CD4-positive, alpha-beta T cell (primary cell): ENCODE results near the gene NOTCH1. TPM values are rescaled to one million over a fixed set of nuclear protein-coding genes. Genes with fewer than 3 reads are reported as not detected.

Experiments
- ATAC-seq: fragments of 200-7000 bp; cut with Tn5 transposase; one replicate; pipeline ENCODE4 v1.10.0; 2022; ENCODE audit warnings: mild to moderate bottlenecking; ENCODE audit not compliant: poor library complexity
- CTCF ChIA-PET: fragments of 350-600 bp; sonication (Branson Sonifier 250); formaldehyde crosslinking; loops from one replicate; lab custom pipeline; 2021; ENCODE audit warnings: antibody characterized with exemption, inconsistent platforms; lab: Charles Lee
- POLR2A ChIA-PET: fragments of 350-600 bp; sonication (Branson Sonifier 250); formaldehyde crosslinking; loops from one replicate; lab custom pipeline; 2021; ENCODE audit warnings: antibody characterized with exemption, inconsistent platforms; lab: Charles Lee
- DNase-seq, 14 experiments: peaks; one replicate each; pipeline ENCODE4 v3.0.0-alpha.2; 2013 to 2020; ENCODE audit warnings: mixed read lengths in 2 of 14
- H3K27ac ChIP-seq, 2 donors: one replicate each; pipeline versions ENCODE4 v1.5.1 to v1.7.0; 2013; ENCODE audit warnings: low read length in 2 of 2, low read depth in 1 of 2, mild to moderate bottlenecking in 1 of 2
- H3K27me3 ChIP-seq, 2 experiments: 1 replicate in 1 of 2; 2 replicates in 1 of 2; pipeline versions ENCODE4 v1.6.1 to v1.7.0; 2013; ENCODE audit warnings: low read length in 2 of 2, control low read depth in 1 of 2, mild to moderate bottlenecking in 1 of 2, moderate library complexity in 1 of 2; ENCODE audit not compliant: insufficient read depth in 2 of 2, control insufficient read depth in 1 of 2
- H3K36me3 ChIP-seq: one replicate; pipeline ENCODE4 v1.6.1; 2013; ENCODE audit warnings: low read length, control low read depth; ENCODE audit not compliant: insufficient read depth
- H3K4me1 ChIP-seq: one replicate; pipeline ENCODE4 v1.6.1; 2013; ENCODE audit warnings: low read length, control low read depth; ENCODE audit not compliant: insufficient read depth
- H3K4me3 ChIP-seq: one replicate; pipeline ENCODE4 v1.5.1; 2013; ENCODE audit warnings: mild to moderate bottlenecking, low read length, moderate library complexity
- H3K9me3 ChIP-seq, 2 experiments: 1 replicate in 1 of 2; 2 replicates in 1 of 2; pipeline versions ENCODE4 v1.6.1 to v1.7.0; 2013; ENCODE audit warnings: low read length in 2 of 2, mild to moderate bottlenecking in 2 of 2, control low read depth in 1 of 2, moderate library complexity in 1 of 2; ENCODE audit not compliant: control insufficient read depth in 1 of 2, insufficient read depth in 1 of 2
- H3K27ac Mint-ChIP-seq: one replicate; pipeline ENCODE4 v1.8.0; 2020; ENCODE audit warnings: mixed read lengths
- H3K27me3 Mint-ChIP-seq: one replicate; pipeline ENCODE4 v1.8.0; 2021; ENCODE audit warnings: mixed read lengths
- H3K36me3 Mint-ChIP-seq: one replicate; pipeline ENCODE4 v1.8.0; 2021; ENCODE audit warnings: low read depth, mixed read lengths
- H3K4me1 Mint-ChIP-seq: one replicate; pipeline ENCODE4 v1.8.0; 2021; ENCODE audit warnings: low read depth, mixed read lengths
- H3K4me3 Mint-ChIP-seq: one replicate; pipeline ENCODE4 v1.8.0; 2020; ENCODE audit warnings: mild to moderate bottlenecking, mixed read lengths
- H3K9me3 Mint-ChIP-seq: one replicate; pipeline ENCODE4 v1.8.0; 2020; ENCODE audit warnings: mixed read lengths
- intact Hi-C, 2 experiments: fragments of 100-400 bp; cut with DNase I in 1 of 2; cut with micrococcal nuclease in 1 of 2; formaldehyde crosslinking; loops; one replicate each; pipeline versions ENCODE4 v1.15.1 to v1.9.0; 2023 to 2025; cut with DNase I, micrococcal nuclease
- total RNA-seq, 174 experiments: library from RNA in 2 of 174; stranded (reverse) in 2 of 174; gene quantifications; one replicate each; pipeline ENCODE4 v1.2.3 and lab custom pipeline; 2021 to 2026
- TF ChIP-seq, protein P1 (sequence below): fragments of 200-600 bp; IDR thresholded peaks from one replicate; pipeline ENCODE4 v1.8.0; 2022; ENCODE audit warnings: antibody characterized with exemption, mild to moderate bottlenecking

NOTCH1 gene
- total RNA-seq, 2 experiments from 2014 or later = 30.8 to 34.2 TPM

DNA sequence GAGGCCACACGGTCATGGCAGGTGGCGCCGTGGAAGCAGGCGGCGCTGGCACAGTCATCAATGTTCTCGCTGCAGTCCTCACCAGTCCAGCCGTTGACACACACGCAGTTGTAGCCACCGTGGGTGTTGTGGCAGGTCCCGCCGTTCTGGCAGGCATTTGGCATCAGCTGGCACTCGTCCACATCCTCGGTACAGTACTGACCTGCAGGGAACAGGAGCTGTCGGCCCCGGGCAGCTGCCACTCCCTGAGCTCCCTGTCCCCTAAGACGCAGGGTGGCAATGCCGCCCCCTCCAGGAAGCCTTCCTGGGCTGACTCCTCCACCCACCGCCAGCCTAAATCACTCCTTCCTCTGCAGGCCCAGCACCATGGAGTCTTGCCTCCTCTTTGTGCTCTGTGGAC, 27.2 kb downstream of the NOTCH1 start:
- no peaks in the 10 kb centered on the region for H3K4me1 ChIP-seq
- Mint-ChIP-seq H3K27ac (no peak overlapping the region), H3K36me3 (peaks cover 21% of the 10 kb centered on the region), H3K27me3 (no peaks in the 10 kb centered on the region), H3K4me3 (no peak overlapping the region), H3K4me1 (no peaks in the 10 kb centered on the region), H3K9me3 (no peaks in the 10 kb centered on the region)
- H3K4me3 ChIP-seq = no peak overlapping the region
- TF ChIP-seq, protein P1, sequence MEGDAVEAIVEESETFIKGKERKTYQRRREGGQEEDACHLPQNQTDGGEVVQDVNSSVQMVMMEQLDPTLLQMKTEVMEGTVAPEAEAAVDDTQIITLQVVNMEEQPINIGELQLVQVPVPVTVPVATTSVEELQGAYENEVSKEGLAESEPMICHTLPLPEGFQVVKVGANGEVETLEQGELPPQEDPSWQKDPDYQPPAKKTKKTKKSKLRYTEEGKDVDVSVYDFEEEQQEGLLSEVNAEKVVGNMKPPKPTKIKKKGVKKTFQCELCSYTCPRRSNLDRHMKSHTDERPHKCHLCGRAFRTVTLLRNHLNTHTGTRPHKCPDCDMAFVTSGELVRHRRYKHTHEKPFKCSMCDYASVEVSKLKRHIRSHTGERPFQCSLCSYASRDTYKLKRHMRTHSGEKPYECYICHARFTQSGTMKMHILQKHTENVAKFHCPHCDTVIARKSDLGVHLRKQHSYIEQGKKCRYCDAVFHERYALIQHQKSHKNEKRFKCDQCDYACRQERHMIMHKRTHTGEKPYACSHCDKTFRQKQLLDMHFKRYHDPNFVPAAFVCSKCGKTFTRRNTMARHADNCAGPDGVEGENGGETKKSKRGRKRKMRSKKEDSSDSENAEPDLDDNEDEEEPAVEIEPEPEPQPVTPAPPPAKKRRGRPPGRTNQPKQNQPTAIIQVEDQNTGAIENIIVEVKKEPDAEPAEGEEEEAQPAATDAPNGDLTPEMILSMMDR = no peak
- H3K27me3 ChIP-seq = no peaks in the 10 kb centered on the region
- peaks cover 77% of the 10 kb centered on the region for H3K36me3 ChIP-seq
- ATAC-seq (no peak), DNase-seq (no peak)
- H3K27ac ChIP-seq = no peak overlapping the region
- intact Hi-C loops = no loop called here
- no peaks in the 10 kb centered on the region for H3K9me3 ChIP-seq
- POLR2A ChIA-PET = no interaction called here
- CTCF ChIA-PET = no interaction called here

DNA sequence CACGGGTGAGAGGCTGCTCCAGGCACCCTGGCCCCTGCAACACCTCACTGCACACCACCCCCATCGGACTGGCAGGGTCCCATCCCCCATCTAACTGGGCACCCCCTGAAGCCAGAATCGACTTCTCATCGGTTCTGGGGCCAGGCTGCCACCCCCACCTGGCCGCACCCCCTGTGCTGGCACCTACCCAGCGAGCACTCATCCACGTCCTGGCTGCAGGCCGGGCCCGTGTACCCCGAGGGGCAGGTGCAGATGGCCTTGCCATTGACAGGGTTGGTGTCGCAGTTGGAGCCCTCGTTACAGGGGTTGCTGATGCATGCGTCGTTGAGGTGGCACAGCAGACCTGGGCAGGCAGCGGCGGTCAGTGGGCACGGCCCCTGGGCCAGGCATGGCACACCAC, 27.9 kb downstream of the NOTCH1 start:
- H3K27me3 Mint-ChIP-seq = no peaks in the 10 kb centered on the region
- no peaks in the 10 kb centered on the region for H3K4me1 Mint-ChIP-seq
- ATAC-seq (no peak), DNase-seq (no peak)
- H3K36me3 Mint-ChIP-seq = peaks cover 23% of the 10 kb centered on the region
- CTCF ChIA-PET = no interaction called here
- H3K27me3 ChIP-seq = no peaks in the 10 kb centered on the region
- no peak overlapping the region for H3K27ac ChIP-seq
- H3K27ac Mint-ChIP-seq = no peak overlapping the region
- intact Hi-C loops = no loop called here
- no peak overlapping the region for H3K4me3 Mint-ChIP-seq
- H3K36me3 ChIP-seq = peaks cover 77% of the 10 kb centered on the region
- H3K4me1 ChIP-seq = no peaks in the 10 kb centered on the region
- H3K9me3 Mint-ChIP-seq = no peaks in the 10 kb centered on the region
- TF ChIP-seq, protein P1 = no peak
- no peaks in the 10 kb centered on the region for H3K9me3 ChIP-seq
- H3K4me3 ChIP-seq = no peak overlapping the region
- POLR2A ChIA-PET = no interaction called here

DNA sequence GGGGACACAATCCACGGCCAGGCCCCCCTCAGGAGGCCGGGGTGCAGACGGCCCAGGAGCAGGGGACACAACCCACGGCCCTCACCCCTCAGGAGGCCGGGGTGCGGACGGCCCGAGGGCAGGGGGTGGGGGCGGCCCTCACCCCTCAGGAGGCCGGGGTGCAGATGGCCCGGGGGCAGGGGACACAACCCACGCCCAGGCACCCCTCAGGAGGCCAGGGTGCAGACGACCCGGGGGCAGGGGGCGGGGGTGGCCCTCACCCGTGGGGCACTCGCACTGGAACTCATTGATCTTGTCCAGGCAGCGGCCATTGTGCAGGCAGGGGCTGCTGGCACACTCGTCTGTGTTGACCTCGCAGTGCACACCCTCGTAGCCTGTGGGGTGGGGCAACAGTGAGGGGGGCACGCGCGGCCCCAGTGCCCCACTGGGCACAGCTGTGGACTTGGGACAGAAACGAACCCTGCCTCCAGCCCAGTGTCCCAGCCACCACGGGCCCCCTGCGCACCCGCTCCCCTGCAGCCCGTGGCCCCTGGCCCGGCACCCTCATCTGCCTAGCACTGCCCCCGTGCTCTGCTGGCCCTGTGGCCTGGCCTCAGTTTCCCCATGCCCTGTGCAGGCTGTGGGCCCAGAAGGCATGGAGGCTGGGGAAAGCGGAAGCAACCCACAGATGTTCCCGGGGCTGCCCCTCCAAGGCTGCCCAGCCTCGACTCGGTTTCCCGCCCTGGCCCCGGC, 28.7 kb downstream of the NOTCH1 start:
- ChIA-PET POLR2A (interaction anchor here (1.3 kb wide), 1 partner anchor 22 kb away, joined by 3 read pairs; no protein-coding TSS in a partner anchor), CTCF (no interaction called here)
- H3K36me3 ChIP-seq = peaks cover 79% of the 10 kb centered on the region
- no peak overlapping the region for H3K4me3 ChIP-seq
- H3K9me3 Mint-ChIP-seq = no peaks in the 10 kb centered on the region
- TF ChIP-seq, protein P1 = no peak
- peaks cover 23% of the 10 kb centered on the region for H3K36me3 Mint-ChIP-seq
- no peaks in the 10 kb centered on the region for H3K4me1 Mint-ChIP-seq
- no peak overlapping the region for H3K27ac Mint-ChIP-seq
- H3K4me3 Mint-ChIP-seq = no peak overlapping the region
- DNase-seq = no peak
- no peak overlapping the region for H3K27ac ChIP-seq
- no peaks in the 10 kb centered on the region for H3K9me3 ChIP-seq
- H3K4me1 ChIP-seq = no peaks in the 10 kb centered on the region
- intact Hi-C loops = no loop called here
- no peaks in the 10 kb centered on the region for H3K27me3 Mint-ChIP-seq
- no peak for ATAC-seq
- H3K27me3 ChIP-seq = no peaks in the 10 kb centered on the region
